ENCODE measurements around the gene FGF14.
"Not testable (repeated sequence)": the region's sequence is repeated elsewhere in the genome, so short reads cannot be mapped to it uniquely, and the experiment has no call there.

The FGF14 gene

GRCh38 chr13:102103469-102103868 is 298.4 kb downstream of the FGF14 start:
- Histone ChIP-seq H3K27ac (no peak overlapping the region), H3K9me3 (replicated peaks in 1 of 11) (no peaks in the 10 kb centered on the region), H3K4me1 (no peaks in the 10 kb centered on the region), H3K36me3 (no peaks in the 10 kb centered on the region), H3K27me3 (no peaks in the 10 kb centered on the region), H3K4me3 (no peak overlapping the region), H4K20me1 (no peaks in the 10 kb centered on the region), H3K4me2 (no peak overlapping the region), H3K9ac (no peak overlapping the region)
- no peak for TF ChIP-seq Cebpa-rat (IDR thresholded peaks at IDR 0.05)

- Histone ChIP-seq H3K27ac (no peak overlapping the region), H3K9me3 (replicated peaks in 1 of 11) (no peaks in the 10 kb centered on the region), H3K36me3 (no peaks in the 10 kb centered on the region), H3K4me1 (no peaks in the 10 kb centered on the region), H3K9ac (no peak overlapping the region), H3K4me3 (no peak overlapping the region), H3K27me3 (no peaks in the 10 kb centered on the region), H4K20me1 (no peaks in the 10 kb centered on the region), H3K4me2 (no peak overlapping the region)
- no peak for TF ChIP-seq Cebpa-rat (IDR thresholded peaks at IDR 0.05)
Measured at GRCh38 chr13:102100234-102100633, 301.6 kb downstream of the FGF14 start.

GRCh38 chr13:102097708-102098107 is 304.1 kb downstream of the FGF14 start:
- H3K4me2 ChIP-seq: no peak overlapping the region
- TF ChIP-seq Cebpa-rat (IDR thresholded peaks at IDR 0.05): no peak
- H3K27me3 ChIP-seq: no peaks in the 10 kb centered on the region

GRCh38 chr13:102093288-102093687 is 308.6 kb downstream of the FGF14 start:
- H3K9me3 ChIP-seq (replicated peaks in 1 of 11); H3K36me3 ChIP-seq; H3K27ac ChIP-seq; H3K4me2 ChIP-seq; H3K27me3 ChIP-seq; H3K4me1 ChIP-seq; H3K4me3 ChIP-seq; H3K9ac ChIP-seq; H4K20me1 ChIP-seq: not testable (repeated sequence)

More at GRCh38 chr13:102097708-102098107, 304.1 kb downstream of the FGF14 start:
- Histone ChIP-seq H3K4me3 (no peak overlapping the region), H3K9ac (no peak overlapping the region), H3K36me3 (no peaks in the 10 kb centered on the region), H3K9me3 (replicated peaks in 1 of 11) (no peaks in the 10 kb centered on the region), H4K20me1 (no peaks in the 10 kb centered on the region), H3K27ac (no peak overlapping the region), H3K4me1 (no peaks in the 10 kb centered on the region)

GRCh38 chr13:102091231-102091630 is 310.6 kb downstream of the FGF14 start:
- Histone ChIP-seq H3K27me3 (no peaks in the 10 kb centered on the region), H3K9me3 (replicated peaks in 1 of 11) (no peaks in the 10 kb centered on the region), H3K27ac (no peak overlapping the region), H3K4me2 (no peak overlapping the region), H4K20me1 (no peaks in the 10 kb centered on the region), H3K36me3 (no peaks in the 10 kb centered on the region), H3K9ac (no peak overlapping the region), H3K4me1 (no peaks in the 10 kb centered on the region), H3K4me3 (no peak overlapping the region)
- TF ChIP-seq Cebpa-rat (IDR thresholded peaks at IDR 0.05): no peak

GRCh38 chr13:102090532-102090931 is 311.3 kb downstream of the FGF14 start:
- TF ChIP-seq Cebpa-rat (IDR thresholded peaks at IDR 0.05): no peak
- Histone ChIP-seq H3K9me3 (replicated peaks in 1 of 11) (no peaks in the 10 kb centered on the region), H3K4me1 (no peaks in the 10 kb centered on the region), H3K4me3 (no peak overlapping the region), H4K20me1 (no peaks in the 10 kb centered on the region), H3K36me3 (no peaks in the 10 kb centered on the region), H3K27me3 (no peaks in the 10 kb centered on the region), H3K4me2 (no peak overlapping the region), H3K27ac (no peak overlapping the region), H3K9ac (no peak overlapping the region)

GRCh38 chr13:102089722-102090121 is 312.1 kb downstream of the FGF14 start:
- H3K9me3 ChIP-seq (replicated peaks in 1 of 11): no peaks in the 10 kb centered on the region
- no peak overlapping the region for H3K4me3 ChIP-seq
- H3K4me1 ChIP-seq: no peaks in the 10 kb centered on the region
- no peak for TF ChIP-seq Cebpa-rat (IDR thresholded peaks at IDR 0.05)
- H3K4me2 ChIP-seq: no peak overlapping the region
- no peak overlapping the region for H3K9ac ChIP-seq
- no peak overlapping the region for H3K27ac ChIP-seq
- no peaks in the 10 kb centered on the region for H3K27me3 ChIP-seq
- H4K20me1 ChIP-seq: no peaks in the 10 kb centered on the region
- no peaks in the 10 kb centered on the region for H3K36me3 ChIP-seq

- TF ChIP-seq Cebpa-rat (IDR thresholded peaks at IDR 0.05): no peak
- no peaks in the 10 kb centered on the region for H4K20me1 ChIP-seq
- H3K9me3 ChIP-seq (replicated peaks in 1 of 11): no peaks in the 10 kb centered on the region
- H3K9ac ChIP-seq: no peak overlapping the region
- no peak overlapping the region for H3K27ac ChIP-seq
- no peaks in the 10 kb centered on the region for H3K27me3 ChIP-seq
- H3K4me1 ChIP-seq: no peaks in the 10 kb centered on the region
- H3K36me3 ChIP-seq: no peaks in the 10 kb centered on the region
- no peak overlapping the region for H3K4me2 ChIP-seq
- H3K4me3 ChIP-seq: no peak overlapping the region
Measured at GRCh38 chr13:102089177-102089576, 312.7 kb downstream of the FGF14 start.

- Histone ChIP-seq H3K4me3 (no peak overlapping the region), H3K36me3 (no peaks in the 10 kb centered on the region), H3K9ac (no peak overlapping the region), H3K27me3 (no peaks in the 10 kb centered on the region), H3K4me1 (no peaks in the 10 kb centered on the region), H4K20me1 (no peaks in the 10 kb centered on the region; a peak in 1 of 22 replicates), H3K27ac (no peak overlapping the region), H3K9me3 (replicated peaks in 1 of 11) (peaks cover 0 to 3% (median 0%) of the 10 kb centered on the region in 11 experiments; a peak in 3 of 22 replicates), H3K4me2 (no peak overlapping the region)
- TF ChIP-seq Cebpa-rat (IDR thresholded peaks at IDR 0.05): no peak
Measured at GRCh38 chr13:102073251-102073650, 328.6 kb downstream of the FGF14 start.

GRCh38 chr13:102071711-102072110 is 330.1 kb downstream of the FGF14 start:
- H3K4me3 ChIP-seq: no peak overlapping the region
- no peaks in the 10 kb centered on the region for H3K4me1 ChIP-seq
- no peak overlapping the region for H3K9ac ChIP-seq
- H3K9me3 ChIP-seq (replicated peaks in 1 of 11): peaks cover 0 to 3% (median 0%) of the 10 kb centered on the region in 11 experiments; a peak in 3 of 22 replicates
- H3K27ac ChIP-seq: no peak overlapping the region
- H4K20me1 ChIP-seq: no peaks in the 10 kb centered on the region; a peak in 1 of 22 replicates
- no peaks in the 10 kb centered on the region for H3K36me3 ChIP-seq
- H3K4me2 ChIP-seq: no peak overlapping the region
- no peak for TF ChIP-seq Cebpa-rat (IDR thresholded peaks at IDR 0.05)
- no peaks in the 10 kb centered on the region for H3K27me3 ChIP-seq

GRCh38 chr13:102068323-102068722 is 333.5 kb downstream of the FGF14 start:
- H3K27ac ChIP-seq; H3K27me3 ChIP-seq; H3K4me2 ChIP-seq; H4K20me1 ChIP-seq; H3K36me3 ChIP-seq; H3K4me3 ChIP-seq; H3K9ac ChIP-seq; H3K9me3 ChIP-seq (replicated peaks in 1 of 11); H3K4me1 ChIP-seq: not testable (repeated sequence)

Data from BLaER1 treated with 17β-estradiol and CSF1 and Interleukin-3, amounts not matched to agents 10 nM and 100 nM (cell line).